NCI-H187 treated with DMSO at 0.1 percent for 48 hours (cell line): ENCODE data around the gene HIVEP3.

Experiments
- DNase-seq: peaks from one replicate; lab custom pipeline; 2025; lab: John Stamatoyannopoulos, UW

The HIVEP3 gene

DNA sequence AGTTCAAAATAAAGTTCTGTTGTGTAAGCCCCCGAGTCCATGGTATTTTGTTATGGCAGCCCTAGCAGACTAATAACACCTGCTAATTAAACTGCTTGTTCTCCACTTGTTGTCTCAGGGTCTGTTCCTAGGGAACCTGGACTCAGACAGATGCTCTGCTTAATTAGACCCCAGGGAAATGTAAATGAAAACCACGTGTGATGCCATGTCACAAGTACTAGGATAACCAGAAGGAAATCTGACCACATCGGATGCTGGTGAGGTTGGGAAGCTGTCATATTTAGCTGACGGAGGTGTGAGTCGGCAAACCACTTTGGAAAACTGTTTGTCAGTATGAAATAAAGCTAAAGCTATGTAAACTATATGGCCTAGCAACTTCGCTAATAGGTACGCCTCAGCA, 453.8 kb downstream of the HIVEP3 start:
- DNase-seq: no peak

DNA sequence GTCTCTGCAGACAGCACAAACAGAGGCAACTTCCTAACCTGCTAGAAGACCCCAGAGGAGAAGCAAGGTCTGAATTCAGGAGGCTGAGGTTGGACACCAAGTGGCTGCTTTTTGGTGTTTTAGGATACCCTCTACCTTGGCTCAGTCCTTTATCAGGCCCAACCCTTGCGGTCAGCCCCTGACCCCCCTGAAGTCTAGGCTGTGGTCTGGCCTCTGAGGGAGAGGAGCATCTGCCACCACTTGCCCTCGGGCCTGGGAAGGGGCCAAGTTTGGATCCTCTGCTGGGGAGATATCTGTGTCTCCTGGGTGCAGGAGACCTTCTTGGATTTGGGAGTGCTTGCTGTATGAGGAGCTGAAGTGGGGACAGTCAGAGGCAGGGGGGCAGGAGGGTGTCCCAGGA, 455.2 kb downstream of the HIVEP3 start:
- DNase-seq: no peak

DNA sequence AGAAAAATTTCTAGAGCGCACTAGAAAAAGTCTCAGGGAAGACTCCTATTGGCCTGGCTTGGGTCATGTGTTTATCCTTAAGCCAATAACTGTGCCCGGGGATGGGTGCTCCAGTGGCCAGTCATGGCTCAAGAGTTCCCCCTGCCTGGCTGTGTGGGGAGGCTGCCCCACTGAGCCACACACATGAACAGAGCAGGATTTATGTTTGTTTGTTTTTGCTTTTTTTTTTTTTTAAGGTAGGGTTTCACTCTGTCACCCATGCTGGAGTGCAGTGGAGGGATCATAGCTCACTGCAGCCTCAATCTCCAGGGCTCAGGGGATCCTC, 456.1 kb downstream of the HIVEP3 start:
- DNase-seq: no peak

DNA sequence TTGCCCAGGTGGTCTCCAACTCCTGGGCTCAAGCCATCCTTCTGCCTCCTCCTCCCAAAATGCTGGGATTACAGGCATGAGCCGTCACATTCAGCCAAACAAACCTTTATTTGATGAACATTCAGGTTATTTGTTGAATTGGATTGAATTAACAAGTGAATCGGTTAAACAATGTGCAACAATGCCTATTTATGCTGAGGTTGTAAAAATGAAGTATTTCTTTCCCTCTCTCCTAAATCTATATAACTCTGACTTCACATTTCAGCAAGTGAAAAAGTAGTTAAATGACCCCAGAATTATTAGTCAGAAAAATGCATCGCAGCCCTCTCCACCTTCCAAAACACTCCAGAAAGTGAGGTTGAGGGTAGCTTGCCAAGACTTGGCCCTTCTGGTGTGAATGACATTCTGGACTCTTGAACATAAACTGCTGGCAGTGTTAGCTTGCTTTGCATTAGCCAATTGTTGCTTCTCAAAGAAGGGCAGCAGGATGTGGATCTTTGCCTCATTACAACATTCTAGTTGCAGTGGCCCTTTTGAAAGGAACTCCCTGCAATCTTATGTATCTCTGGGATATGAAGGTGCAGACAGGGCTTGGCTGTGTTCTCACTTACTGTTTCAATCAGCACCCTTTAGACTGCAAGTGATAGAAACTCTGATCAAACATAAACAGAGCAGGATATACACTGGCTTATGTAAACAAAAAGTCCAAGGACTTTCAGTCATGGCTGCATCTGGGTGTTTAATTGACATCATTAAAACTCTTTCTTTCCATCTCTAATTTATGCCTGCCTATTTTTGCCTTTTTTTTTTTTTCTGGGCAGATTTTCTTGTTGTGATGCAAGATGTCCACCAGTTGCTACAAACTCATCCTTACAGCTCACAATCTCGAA, 456.7 kb downstream of the HIVEP3 start:
- DNase-seq: no peak

DNA sequence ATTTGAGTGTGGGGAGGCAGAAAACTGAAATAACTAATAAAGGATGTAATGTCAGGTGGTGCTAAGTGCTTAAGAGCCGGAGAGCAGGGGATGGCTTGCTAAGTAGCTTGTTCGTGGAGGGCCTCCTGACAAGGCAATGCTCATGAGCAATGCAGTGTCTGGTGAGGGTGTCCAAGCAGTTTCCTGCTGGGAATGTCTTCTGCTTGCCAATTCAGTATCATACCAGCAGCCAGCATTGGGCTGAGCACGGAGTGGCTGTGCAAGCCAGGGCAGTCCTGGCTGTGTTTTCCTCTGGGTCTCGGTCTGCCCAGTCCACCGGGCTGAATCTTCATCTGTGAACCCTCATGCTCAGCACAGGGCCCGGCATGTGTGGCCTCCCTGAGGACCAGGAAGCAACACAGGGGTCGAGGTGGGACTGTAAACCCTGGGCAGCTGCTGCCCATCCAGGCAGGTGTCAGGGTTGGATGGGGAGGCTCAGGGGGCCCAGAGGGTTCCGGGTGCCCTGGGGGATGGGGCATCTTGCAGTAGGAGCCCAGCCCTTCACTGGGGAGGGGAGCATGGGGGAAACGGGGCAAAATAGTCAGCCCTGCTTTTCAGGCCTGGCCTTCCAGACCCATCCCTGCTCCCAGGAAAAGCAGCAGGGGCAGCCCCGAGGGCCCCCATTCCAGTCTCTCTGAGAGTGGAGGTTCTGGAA, 461.7 kb downstream of the HIVEP3 start:
- DNase-seq: no peak
